WERI-Rb-1 (cell line): ENCODE results near the gene SLC26A4.
"Not testable (repeated sequence)": the region's sequence is repeated elsewhere in the genome, so short reads cannot be mapped to it uniquely, and the experiment has no call there.

Experiments used
- DNase-seq: peaks from one replicate; pipeline ENCODE4 v3.0.0-alpha.2; 2020
- H3K27ac ChIP-seq: fragments of 250-450 bp; sonication (Bioruptor Pico); 2 replicates; pipeline ENCODE4 v1.5.1; 2020; ENCODE audit warnings: mild to moderate bottlenecking, moderate library complexity
- H3K27me3 ChIP-seq: fragments of 250-450 bp; sonication (Bioruptor Pico); 2 replicates; pipeline ENCODE4 v1.5.1; 2021; ENCODE audit warnings: mild to moderate bottlenecking, low read depth, moderate library complexity; ENCODE audit not compliant: insufficient read depth, severe bottlenecking
- H3K36me3 ChIP-seq: fragments of 250-450 bp; sonication (Bioruptor Pico); 2 replicates; pipeline ENCODE4 v1.5.1; 2020; ENCODE audit warnings: mild to moderate bottlenecking, moderate library complexity
- H3K4me3 ChIP-seq: 2 replicates; pipeline ENCODE4 v1.5.1; 2011; ENCODE audit warnings: low read depth, mild to moderate bottlenecking, control low read depth, low read length
- H3K9me3 ChIP-seq: fragments of 250-450 bp; sonication (Bioruptor Pico); 2 replicates; pipeline ENCODE4 v1.5.1; 2021; ENCODE audit warnings: mild to moderate bottlenecking, moderate library complexity; ENCODE audit not compliant: severe bottlenecking
- TF ChIP-seq, protein P1 (sequence below): IDR thresholded peaks from 2 replicates; pipeline ENCODE4 v1.5.1; 2011; ENCODE audit warnings: low read depth, mild to moderate bottlenecking, control low read depth, inconsistent platforms, low read length

The SLC26A4 gene

DNA sequence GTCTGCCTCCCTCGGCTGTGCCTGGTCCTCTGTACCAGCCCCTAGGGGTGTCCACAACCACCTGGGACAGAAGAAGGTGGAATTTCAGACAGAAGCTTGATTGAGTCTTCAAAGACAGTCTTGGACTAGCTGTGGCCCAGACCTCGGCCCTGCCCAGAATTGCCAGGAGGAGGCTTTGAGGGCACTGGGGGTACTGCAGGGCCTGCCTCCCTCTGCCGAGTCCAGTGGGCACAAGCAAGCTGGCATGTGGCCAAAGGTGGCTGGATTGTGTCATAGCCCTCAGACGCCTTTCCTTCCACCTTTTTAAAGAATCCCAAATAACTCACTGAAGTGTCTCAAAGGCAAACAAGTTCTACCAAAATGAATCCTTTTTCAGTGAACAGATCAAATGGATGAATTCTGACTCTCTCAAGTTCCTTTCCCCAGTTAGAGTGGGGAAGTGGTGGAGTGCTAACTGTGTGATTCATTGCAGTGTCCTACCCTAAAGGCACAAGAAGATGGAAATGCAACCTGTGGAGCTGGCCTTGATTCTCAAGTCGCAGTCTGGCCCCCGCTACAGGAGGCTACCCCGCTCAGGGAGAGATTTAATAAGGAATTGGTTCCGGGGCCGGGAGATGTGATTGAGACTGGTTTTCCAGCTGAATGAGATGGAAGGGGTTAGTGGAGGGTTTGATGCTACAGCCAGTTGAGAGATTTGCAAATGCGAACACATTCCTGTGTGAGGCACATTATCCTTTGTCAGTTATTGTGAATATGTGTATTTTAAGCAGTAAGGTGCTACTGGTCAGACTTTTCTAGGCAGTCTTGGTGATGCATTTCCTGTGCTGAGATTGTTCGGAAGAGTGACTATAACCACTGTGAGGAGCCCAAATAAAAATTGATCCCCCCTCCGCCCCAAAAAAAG is 28.8 kb upstream of the SLC26A4 start:
- Histone ChIP-seq H3K4me3 (no peak overlapping the region), H3K27ac (no peak overlapping the region), H3K27me3 (no peaks in the 10 kb centered on the region), H3K36me3 (no peaks in the 10 kb centered on the region), H3K9me3 (peaks cover 3% of the 10 kb centered on the region)
- TF ChIP-seq, protein P1, sequence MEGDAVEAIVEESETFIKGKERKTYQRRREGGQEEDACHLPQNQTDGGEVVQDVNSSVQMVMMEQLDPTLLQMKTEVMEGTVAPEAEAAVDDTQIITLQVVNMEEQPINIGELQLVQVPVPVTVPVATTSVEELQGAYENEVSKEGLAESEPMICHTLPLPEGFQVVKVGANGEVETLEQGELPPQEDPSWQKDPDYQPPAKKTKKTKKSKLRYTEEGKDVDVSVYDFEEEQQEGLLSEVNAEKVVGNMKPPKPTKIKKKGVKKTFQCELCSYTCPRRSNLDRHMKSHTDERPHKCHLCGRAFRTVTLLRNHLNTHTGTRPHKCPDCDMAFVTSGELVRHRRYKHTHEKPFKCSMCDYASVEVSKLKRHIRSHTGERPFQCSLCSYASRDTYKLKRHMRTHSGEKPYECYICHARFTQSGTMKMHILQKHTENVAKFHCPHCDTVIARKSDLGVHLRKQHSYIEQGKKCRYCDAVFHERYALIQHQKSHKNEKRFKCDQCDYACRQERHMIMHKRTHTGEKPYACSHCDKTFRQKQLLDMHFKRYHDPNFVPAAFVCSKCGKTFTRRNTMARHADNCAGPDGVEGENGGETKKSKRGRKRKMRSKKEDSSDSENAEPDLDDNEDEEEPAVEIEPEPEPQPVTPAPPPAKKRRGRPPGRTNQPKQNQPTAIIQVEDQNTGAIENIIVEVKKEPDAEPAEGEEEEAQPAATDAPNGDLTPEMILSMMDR, result no peak
- DNase-seq, result no peak

GRCh38 chr7:107632492-107632865 is 28.1 kb upstream of the SLC26A4 start:
- no peak overlapping the region for H3K4me3 ChIP-seq
- TF ChIP-seq, protein P1, result no peak
- H3K27ac ChIP-seq, result no peak overlapping the region
- H3K36me3 ChIP-seq, result no peaks in the 10 kb centered on the region
- H3K27me3 ChIP-seq, result no peaks in the 10 kb centered on the region
- no peaks in the 10 kb centered on the region for H3K9me3 ChIP-seq
- DNase-seq, result no peak

GRCh38 chr7:107638594-107638993 is 22.0 kb upstream of the SLC26A4 start:
- no peak for DNase-seq
- Histone ChIP-seq H3K9me3 (no peaks in the 10 kb centered on the region), H3K4me3 (no peak overlapping the region), H3K27me3 (no peaks in the 10 kb centered on the region), H3K36me3 (no peaks in the 10 kb centered on the region), H3K27ac (no peak overlapping the region)
- TF ChIP-seq, protein P1, result no peak

DNA sequence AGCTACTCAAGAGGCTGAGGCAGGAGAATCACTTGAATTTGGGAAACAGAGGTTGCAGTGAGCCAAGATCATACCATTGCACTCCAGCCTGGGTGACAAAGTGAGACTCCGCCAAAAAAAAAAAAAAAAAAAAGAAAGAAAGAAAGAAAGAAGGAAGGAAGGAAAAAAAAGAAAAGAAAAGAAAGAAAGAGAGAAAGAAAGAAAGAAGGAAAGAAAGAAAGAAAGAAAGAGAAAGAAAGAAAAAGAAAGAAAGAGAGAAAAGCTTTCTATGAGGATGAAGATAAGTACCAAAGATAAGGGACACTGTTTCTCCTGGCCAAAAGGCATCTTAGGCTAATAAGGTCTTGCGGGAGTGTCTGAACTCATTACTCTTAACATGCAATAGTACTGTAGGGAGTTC is 21.6 kb upstream of the SLC26A4 start:
- not testable (repeated sequence) for H3K4me3 ChIP-seq, H3K27me3 ChIP-seq, DNase-seq, H3K36me3 ChIP-seq, H3K9me3 ChIP-seq, H3K27ac ChIP-seq

DNA sequence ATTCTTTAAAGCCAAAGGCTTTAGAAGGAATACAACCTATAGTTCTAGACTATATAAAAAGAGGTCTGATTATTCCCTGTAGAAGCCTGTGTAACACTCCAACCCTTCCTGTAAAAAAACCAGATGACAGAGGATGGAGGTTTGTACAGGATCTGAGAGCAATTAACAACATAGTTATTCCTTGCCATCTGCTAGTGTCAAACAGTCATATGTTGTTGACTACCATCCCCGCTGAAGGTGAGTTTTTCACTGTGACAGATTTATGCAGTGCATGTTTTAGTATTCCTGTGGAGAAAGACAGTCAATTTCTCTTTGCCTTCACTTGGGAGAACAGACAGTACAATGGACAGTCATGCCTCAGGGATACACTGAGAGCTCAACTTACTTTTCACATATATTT is 19.0 kb upstream of the SLC26A4 start:
- DNase-seq, result no peak
- peaks cover 2% of the 10 kb centered on the region for H3K9me3 ChIP-seq
- TF ChIP-seq, protein P1, result no peak
- no peak overlapping the region for H3K4me3 ChIP-seq
- H3K27ac ChIP-seq, result no peak overlapping the region
- no peaks in the 10 kb centered on the region for H3K27me3 ChIP-seq
- H3K36me3 ChIP-seq, result no peaks in the 10 kb centered on the region

DNA sequence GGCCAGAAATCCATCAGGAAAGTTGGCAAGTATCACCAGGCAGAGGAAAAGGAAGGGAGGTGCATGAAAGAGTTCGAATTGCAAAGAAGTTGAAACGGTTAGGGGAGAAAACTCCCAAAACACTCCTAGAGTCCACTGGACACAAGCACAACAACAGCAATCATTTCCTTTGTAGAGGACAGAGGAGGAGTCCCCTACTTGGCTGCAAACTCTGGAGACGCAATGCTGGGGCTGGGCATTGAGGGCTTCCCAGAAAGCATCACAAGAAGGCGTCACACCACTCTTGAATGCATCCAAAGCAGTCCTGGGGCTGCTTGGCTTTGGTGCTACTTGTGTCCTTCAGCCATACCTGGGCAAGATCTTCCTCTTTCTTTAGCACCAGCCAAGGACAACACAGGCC is 18.1 kb upstream of the SLC26A4 start:
- no peak for DNase-seq
- Histone ChIP-seq H3K36me3 (no peaks in the 10 kb centered on the region), H3K27me3 (no peaks in the 10 kb centered on the region)

More for the DNA sequence above, 18.1 kb upstream of the SLC26A4 start:
- peaks cover 2% of the 10 kb centered on the region for H3K9me3 ChIP-seq
- no peak overlapping the region for H3K4me3 ChIP-seq
- H3K27ac ChIP-seq, result no peak overlapping the region
- TF ChIP-seq, protein P1, result no peak
